ENCODE measurements around the gene GPR171. TPM values are rescaled to one million over a fixed set of nuclear protein-coding genes. Genes with fewer than 3 reads are reported as not detected.
"Not testable (repeated sequence)": the region's sequence is repeated elsewhere in the genome, so short reads cannot be mapped to it uniquely, and the experiment has no call there.

Gene GPR171
- polyA plus RNA-seq, 3 donors, result 0.20 TPM; not detected in 2

DNA sequence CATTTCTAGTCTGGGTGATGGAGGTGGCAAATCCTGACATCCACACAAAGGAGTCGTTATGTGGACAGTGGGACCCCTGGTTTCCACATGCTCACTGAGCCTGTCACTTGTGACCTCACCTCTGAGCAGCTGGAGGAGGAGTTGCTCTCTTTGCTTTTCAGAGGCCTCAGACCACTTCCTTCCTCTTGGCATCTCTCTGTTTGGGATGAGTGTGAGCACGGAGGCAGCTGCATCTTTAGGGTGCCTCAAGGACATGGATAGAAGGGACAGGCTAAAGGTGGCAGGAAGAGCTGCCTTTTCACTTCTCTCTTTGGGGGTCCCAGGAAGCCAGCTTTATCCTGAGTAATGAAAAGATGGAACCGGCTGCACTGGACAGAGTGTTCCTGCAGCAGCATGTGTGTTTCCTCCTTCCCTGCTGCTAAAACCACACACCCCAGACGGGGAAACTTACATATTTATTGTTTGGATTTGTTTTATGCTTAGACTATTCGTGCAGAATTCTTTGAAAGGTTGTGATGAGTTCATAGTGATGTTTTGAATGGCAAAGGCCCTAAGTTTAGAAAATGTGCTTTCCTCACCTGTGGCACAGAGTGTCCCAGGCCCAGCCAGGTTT lies 31.8 kb downstream of the GPR171 start:
- DNase-seq, result peak; percentile 40 to 66 (median 64)
- Histone ChIP-seq H3K4me2 (replicated peaks; ENCODE audit: extremely low read depth, low read length, poor library complexity, severe bottlenecking) (peak overlapping the region; percentile 64), H2AFZ (ENCODE audit: insufficient read depth, low read depth, low read length, poor library complexity, severe bottlenecking) (peak overlapping the region; percentile 59), H3K9ac (ENCODE audit: insufficient read depth, low read length, poor library complexity, severe bottlenecking) (peak overlapping the region; percentile 50), H3K4me3 (replicated peaks in 1 of 3; ENCODE audit: low read depth in 2 of 3, low read length in 3 of 3) (peak overlapping the region in 1 of 3 experiments; percentile 58), H4K20me1 (ENCODE audit: insufficient read depth, low read length) (no peaks in the 10 kb centered on the region), H3K4me1 (ENCODE audit: control insufficient read depth in 1 of 2, insufficient read depth in 2 of 2, low read length in 2 of 2) (peaks cover 49 to 56% of the 10 kb centered on the region in 2 donors), H3K27ac (ENCODE audit: low read depth in 1 of 2, low read length in 2 of 2) (peak overlapping the region; percentile 90 to 94), H3K9me3 (replicated peaks in 1 of 2; ENCODE audit: control insufficient read depth in 1 of 2, insufficient read depth in 1 of 2, low read length in 2 of 2) (no peaks in the 10 kb centered on the region), H3K36me3 (replicated peaks in 1 of 2; ENCODE audit: control insufficient read depth in 1 of 2, insufficient read depth in 2 of 2, low read length in 2 of 2) (no peaks in the 10 kb centered on the region), H3K27me3 (ENCODE audit: control insufficient read depth in 2 of 2, insufficient read depth in 2 of 2, low read length in 2 of 2) (no peaks in the 10 kb centered on the region), H3K79me2 (ENCODE audit: insufficient read depth, low read length) (no peaks in the 10 kb centered on the region)
- H3K27ac Mint-ChIP-seq, result peak overlapping the region; percentile 92 to 98 (median 96)
- peaks cover 53% of the 10 kb centered on the region for H3K4me1 Mint-ChIP-seq
- TF ChIP-seq, protein P1, sequence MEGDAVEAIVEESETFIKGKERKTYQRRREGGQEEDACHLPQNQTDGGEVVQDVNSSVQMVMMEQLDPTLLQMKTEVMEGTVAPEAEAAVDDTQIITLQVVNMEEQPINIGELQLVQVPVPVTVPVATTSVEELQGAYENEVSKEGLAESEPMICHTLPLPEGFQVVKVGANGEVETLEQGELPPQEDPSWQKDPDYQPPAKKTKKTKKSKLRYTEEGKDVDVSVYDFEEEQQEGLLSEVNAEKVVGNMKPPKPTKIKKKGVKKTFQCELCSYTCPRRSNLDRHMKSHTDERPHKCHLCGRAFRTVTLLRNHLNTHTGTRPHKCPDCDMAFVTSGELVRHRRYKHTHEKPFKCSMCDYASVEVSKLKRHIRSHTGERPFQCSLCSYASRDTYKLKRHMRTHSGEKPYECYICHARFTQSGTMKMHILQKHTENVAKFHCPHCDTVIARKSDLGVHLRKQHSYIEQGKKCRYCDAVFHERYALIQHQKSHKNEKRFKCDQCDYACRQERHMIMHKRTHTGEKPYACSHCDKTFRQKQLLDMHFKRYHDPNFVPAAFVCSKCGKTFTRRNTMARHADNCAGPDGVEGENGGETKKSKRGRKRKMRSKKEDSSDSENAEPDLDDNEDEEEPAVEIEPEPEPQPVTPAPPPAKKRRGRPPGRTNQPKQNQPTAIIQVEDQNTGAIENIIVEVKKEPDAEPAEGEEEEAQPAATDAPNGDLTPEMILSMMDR (IDR thresholded peaks at IDR 0.05), result no peak
- no peaks in the 10 kb centered on the region for H3K9me3 Mint-ChIP-seq
- WGBS (ENCODE audit: insufficient coverage), result no CpG with 5 or more reads among the region's 5 CpGs
- peak overlapping the region; percentile 25 to 71 for H3K4me3 Mint-ChIP-seq
- intact Hi-C loops (cut with micrococcal nuclease), result loop anchor here in 1 of 2 donors (10.0 kb wide), 1 partner anchor 704 kb away; the partner anchor contains the start of gene SUCNR1
- H3K36me3 Mint-ChIP-seq, result no peaks in the 10 kb centered on the region
- H3K27me3 Mint-ChIP-seq (ENCODE audit: low read depth in 3 of 3), result peaks cover 0 to 2% (median 0%) of the 10 kb centered on the region in 3 donors

DNA sequence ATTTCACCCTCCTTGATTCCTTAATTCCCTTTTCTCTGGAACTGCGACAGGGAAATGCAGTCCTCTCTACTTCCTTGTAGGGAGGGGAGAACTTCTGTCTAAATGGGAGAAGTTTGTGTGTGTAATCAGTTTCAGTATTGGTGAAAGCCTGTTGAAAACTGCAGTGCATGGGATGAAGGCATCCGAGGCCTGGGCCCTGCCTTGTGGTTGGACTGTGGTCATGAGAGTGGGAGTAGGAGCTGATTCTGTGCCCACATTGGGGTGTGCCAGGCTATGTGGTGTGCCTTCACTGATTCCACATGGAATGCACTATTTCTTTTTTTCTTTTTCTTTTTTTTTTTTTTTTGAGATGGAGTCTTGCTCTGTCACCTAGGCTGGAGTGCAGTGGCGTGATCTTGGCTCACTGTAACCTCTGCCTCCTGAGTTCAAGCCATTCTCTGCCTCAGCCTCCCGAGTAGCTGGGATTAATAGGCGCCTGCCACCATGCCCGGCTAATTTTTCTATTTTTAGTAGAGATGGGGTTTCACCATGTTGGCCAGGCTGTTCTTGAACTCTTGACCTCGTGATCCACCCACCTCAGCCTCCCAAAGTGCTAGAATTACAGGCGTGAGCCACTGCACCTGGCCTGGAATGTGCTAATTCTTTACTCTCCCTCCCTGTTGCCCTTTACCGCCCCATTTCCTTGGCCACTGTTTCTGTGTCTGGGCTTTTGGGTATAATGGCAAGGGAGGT lies 32.9 kb downstream of the GPR171 start:
- not testable (repeated sequence) for H3K36me3 Mint-ChIP-seq; H3K36me3 ChIP-seq (replicated peaks in 1 of 2; ENCODE audit: control insufficient read depth in 1 of 2, insufficient read depth in 2 of 2, low read length in 2 of 2); H2AFZ ChIP-seq (ENCODE audit: insufficient read depth, low read depth, low read length, poor library complexity, severe bottlenecking); H3K9me3 ChIP-seq (replicated peaks in 1 of 2; ENCODE audit: control insufficient read depth in 1 of 2, insufficient read depth in 1 of 2, low read length in 2 of 2); H3K9me3 Mint-ChIP-seq; H3K79me2 ChIP-seq (ENCODE audit: insufficient read depth, low read length); H4K20me1 ChIP-seq (ENCODE audit: insufficient read depth, low read length); H3K27me3 ChIP-seq (ENCODE audit: control insufficient read depth in 2 of 2, insufficient read depth in 2 of 2, low read length in 2 of 2); H3K27me3 Mint-ChIP-seq (ENCODE audit: low read depth in 3 of 3)
- peak overlapping the region; percentile 90 to 94 for H3K27ac ChIP-seq (ENCODE audit: low read depth in 1 of 2, low read length in 2 of 2)
- Mint-ChIP-seq H3K4me1 (peaks cover 53% of the 10 kb centered on the region), H3K27ac (peak overlapping the region; percentile 92 to 98 (median 96)), H3K4me3 (peak overlapping the region; percentile 47 to 56)
- WGBS (ENCODE audit: insufficient coverage), result 0% methylated on average over 1 of the region's 9 CpGs
- H3K4me1 ChIP-seq (ENCODE audit: control insufficient read depth in 1 of 2, insufficient read depth in 2 of 2, low read length in 2 of 2), result peaks cover 49 to 56% of the 10 kb centered on the region in 2 donors
- peak overlapping the region; percentile 64 for H3K4me2 ChIP-seq (replicated peaks; ENCODE audit: extremely low read depth, low read length, poor library complexity, severe bottlenecking)
- intact Hi-C loops (cut with micrococcal nuclease), result loop anchor here (5.0 to 10.0 kb wide), 3 partner anchors 57 to 705 kb away; partner anchors contain the start of gene SUCNR1 (in 1 of the 2)
- peak; percentile 70 to 87 (median 87) for DNase-seq
- peak overlapping the region; percentile 6 to 58 (median 21) for H3K4me3 ChIP-seq (replicated peaks in 1 of 3; ENCODE audit: low read depth in 2 of 3, low read length in 3 of 3)
- H3K9ac ChIP-seq (ENCODE audit: insufficient read depth, low read length, poor library complexity, severe bottlenecking), result peak overlapping the region; percentile 50
